Mesothelial cell of epicardium (in vitro differentiated cells): ENCODE data around the gene SYT9. TPM values are rescaled to one million over a fixed set of nuclear protein-coding genes. Genes with fewer than 3 reads are reported as not detected.

Source experiments
- DNase-seq, 2 experiments: peaks; one replicate each; pipeline ENCODE4 v3.0.0; 2021; ENCODE audit warnings: low spot score in 2 of 2; ENCODE audit not compliant: unreplicated experiment in 2 of 2
- H3K27ac Mint-ChIP-seq: 2 replicates; pipeline ENCODE4 v1.8.0; 2021; ENCODE audit warnings: mixed read lengths
- H3K27me3 Mint-ChIP-seq: 2 replicates; pipeline ENCODE4 v1.8.0; 2021; ENCODE audit warnings: low read depth, mixed read lengths
- H3K36me3 Mint-ChIP-seq: 2 replicates; pipeline ENCODE4 v1.8.0; 2021; ENCODE audit warnings: mixed read lengths
- H3K4me1 Mint-ChIP-seq: 2 replicates; pipeline ENCODE4 v1.8.0; 2021; ENCODE audit warnings: mixed read lengths
- H3K4me3 Mint-ChIP-seq: 2 replicates; pipeline ENCODE4 v1.8.0; 2021; ENCODE audit warnings: mild to moderate bottlenecking, moderate library complexity, mixed read lengths
- H3K9me3 Mint-ChIP-seq: 2 replicates; pipeline ENCODE4 v1.8.0; 2021; ENCODE audit warnings: mixed read lengths
- total RNA-seq: library from RNA; stranded (reverse); gene quantifications from 3 replicates; pipeline ENCODE4 v1.2.1, GENCODE V29; 2021
- TF ChIP-seq, protein P1 (sequence below): fragments of 200-600 bp; sonication (generic); IDR thresholded peaks from one replicate; pipeline ENCODE4 v1.5.0; 2021; ENCODE audit warnings: antibody characterized with exemption; ENCODE audit not compliant: unreplicated experiment

The SYT9 gene
- total RNA-seq, 1 donor from 2014 or later, result 3.7 TPM

DNA sequence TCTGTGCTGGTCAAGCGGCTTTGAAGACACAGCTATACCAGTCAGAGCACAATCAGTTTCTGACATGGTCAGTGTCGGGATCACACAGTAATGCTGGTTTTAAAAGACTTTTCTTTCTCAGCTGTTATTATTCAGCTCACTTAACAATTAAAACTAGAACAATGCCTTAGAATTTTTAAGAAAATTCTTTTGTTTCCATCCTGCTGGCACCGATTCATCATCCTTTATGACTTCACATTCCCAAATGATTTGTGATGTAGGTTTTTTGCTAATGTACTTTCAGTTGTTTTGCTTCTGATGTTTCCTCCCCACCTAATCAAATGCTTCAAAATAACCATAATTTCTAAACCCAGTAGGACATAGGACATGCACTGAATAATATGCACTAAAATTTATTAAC is 199.1 kb downstream of the SYT9 start:
- peak overlapping the region; percentile 57 for H3K27ac Mint-ChIP-seq
- H3K9me3 Mint-ChIP-seq, result no peaks in the 10 kb centered on the region
- peaks cover 44% of the 10 kb centered on the region for H3K4me1 Mint-ChIP-seq
- TF ChIP-seq, protein P1, sequence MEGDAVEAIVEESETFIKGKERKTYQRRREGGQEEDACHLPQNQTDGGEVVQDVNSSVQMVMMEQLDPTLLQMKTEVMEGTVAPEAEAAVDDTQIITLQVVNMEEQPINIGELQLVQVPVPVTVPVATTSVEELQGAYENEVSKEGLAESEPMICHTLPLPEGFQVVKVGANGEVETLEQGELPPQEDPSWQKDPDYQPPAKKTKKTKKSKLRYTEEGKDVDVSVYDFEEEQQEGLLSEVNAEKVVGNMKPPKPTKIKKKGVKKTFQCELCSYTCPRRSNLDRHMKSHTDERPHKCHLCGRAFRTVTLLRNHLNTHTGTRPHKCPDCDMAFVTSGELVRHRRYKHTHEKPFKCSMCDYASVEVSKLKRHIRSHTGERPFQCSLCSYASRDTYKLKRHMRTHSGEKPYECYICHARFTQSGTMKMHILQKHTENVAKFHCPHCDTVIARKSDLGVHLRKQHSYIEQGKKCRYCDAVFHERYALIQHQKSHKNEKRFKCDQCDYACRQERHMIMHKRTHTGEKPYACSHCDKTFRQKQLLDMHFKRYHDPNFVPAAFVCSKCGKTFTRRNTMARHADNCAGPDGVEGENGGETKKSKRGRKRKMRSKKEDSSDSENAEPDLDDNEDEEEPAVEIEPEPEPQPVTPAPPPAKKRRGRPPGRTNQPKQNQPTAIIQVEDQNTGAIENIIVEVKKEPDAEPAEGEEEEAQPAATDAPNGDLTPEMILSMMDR, result no peak
- no peaks in the 10 kb centered on the region for H3K36me3 Mint-ChIP-seq
- H3K4me3 Mint-ChIP-seq, result no peak overlapping the region
- no peak for DNase-seq
- no peaks in the 10 kb centered on the region for H3K27me3 Mint-ChIP-seq

DNA sequence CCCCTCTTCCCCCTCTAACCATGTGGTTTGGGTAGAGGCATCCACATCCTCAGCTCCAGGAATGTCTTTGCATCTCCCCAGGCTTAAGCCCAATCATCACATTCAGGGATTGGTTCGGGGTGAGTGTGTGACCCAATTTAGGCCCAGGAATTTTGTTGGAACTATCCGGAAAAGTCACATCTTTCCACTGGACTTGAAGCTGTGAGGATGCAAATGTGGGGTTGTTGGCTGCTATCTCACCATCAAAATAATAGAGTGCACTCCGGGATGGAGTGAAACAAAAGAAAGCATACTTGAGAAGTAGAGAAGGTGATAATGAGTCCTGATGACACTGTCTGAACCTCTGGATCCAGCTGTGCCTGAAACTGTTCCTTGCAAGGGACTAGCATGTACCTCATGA is 199.8 kb downstream of the SYT9 start:
- DNase-seq, result no peak
- H3K9me3 Mint-ChIP-seq, result no peaks in the 10 kb centered on the region
- TF ChIP-seq, protein P1, result no peak
- H3K4me1 Mint-ChIP-seq, result peaks cover 44% of the 10 kb centered on the region
- H3K27me3 Mint-ChIP-seq, result no peaks in the 10 kb centered on the region
- H3K27ac Mint-ChIP-seq, result peak overlapping the region; percentile 57
- H3K36me3 Mint-ChIP-seq, result no peaks in the 10 kb centered on the region
- H3K4me3 Mint-ChIP-seq, result no peak overlapping the region

DNA sequence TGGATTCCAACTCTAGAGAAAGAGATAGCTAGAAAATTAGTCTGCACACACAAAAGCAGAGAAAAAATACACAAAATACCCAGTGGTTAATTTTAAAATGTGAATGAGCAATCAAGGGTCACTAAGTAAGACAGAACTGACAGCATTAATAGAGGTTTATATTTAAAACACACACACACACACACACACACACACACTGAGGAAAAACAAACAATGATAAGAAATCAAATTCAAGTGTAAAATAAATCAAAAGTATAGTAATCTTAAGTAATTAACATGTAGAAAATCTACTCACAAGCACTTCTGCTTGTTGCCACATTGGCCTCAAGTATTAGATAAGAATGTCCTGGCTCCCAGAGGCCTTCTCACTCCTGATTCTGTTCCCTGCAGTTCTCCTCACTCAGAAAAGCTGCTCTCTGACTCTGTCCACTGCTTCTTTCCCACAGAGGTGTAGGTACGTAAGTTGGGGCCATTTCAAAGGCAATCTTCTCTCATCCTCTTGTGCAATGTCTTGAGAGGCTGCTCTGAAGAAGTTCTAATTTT is 200.3 kb downstream of the SYT9 start:
- TF ChIP-seq, protein P1, result no peak
- H3K27ac Mint-ChIP-seq, result peak overlapping the region; percentile 54
- H3K27me3 Mint-ChIP-seq, result no peaks in the 10 kb centered on the region
- H3K4me1 Mint-ChIP-seq, result peaks cover 48% of the 10 kb centered on the region
- H3K4me3 Mint-ChIP-seq, result no peak overlapping the region
- no peak for DNase-seq
- H3K36me3 Mint-ChIP-seq, result no peaks in the 10 kb centered on the region
- H3K9me3 Mint-ChIP-seq, result no peaks in the 10 kb centered on the region

DNA sequence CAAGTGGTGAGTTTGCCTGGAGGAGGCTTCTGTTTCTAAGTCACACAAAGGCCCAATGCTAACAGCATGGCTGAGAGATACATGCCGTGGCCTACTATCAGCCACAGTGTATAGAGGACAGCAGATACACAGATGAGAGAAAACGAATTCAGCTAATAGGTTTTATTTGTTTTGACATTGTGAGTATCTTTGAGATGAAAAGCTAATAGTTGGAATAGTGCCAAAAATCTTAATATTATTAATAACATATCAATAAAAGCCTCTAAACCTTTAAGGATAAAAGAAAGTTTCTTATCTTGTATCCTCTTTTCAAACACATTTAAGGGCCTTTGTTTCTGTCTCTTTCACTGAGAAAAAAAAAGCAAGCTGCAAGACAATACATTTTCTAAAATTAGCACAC is 203.2 kb downstream of the SYT9 start:
- H3K4me3 Mint-ChIP-seq, result no peak overlapping the region
- DNase-seq, result no peak
- no peak overlapping the region for H3K27ac Mint-ChIP-seq
- H3K9me3 Mint-ChIP-seq, result no peaks in the 10 kb centered on the region
- peaks cover 3% of the 10 kb centered on the region for H3K36me3 Mint-ChIP-seq
- TF ChIP-seq, protein P1, result no peak
- no peaks in the 10 kb centered on the region for H3K27me3 Mint-ChIP-seq
- peaks cover 31% of the 10 kb centered on the region for H3K4me1 Mint-ChIP-seq

DNA sequence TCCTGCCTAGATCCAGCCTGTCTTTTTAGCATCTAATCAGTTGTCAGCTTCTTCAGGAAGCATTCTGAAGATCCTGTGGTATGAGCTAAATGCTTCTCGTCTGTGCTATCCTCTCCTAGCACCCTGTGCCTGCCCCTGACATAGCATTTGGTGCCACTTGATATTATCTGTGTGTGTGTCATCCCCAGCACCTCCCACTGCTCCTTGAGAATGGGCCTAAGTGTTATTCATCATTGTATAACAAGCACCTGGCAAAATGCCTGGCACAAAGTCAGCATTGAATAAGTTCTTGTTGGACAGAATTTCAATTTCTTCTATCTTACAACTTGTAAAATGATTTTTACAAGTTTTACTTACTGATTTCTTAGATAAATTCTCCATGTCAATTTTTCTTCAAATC is 205.5 kb downstream of the SYT9 start:
- H3K36me3 Mint-ChIP-seq, result peaks cover 4% of the 10 kb centered on the region
- TF ChIP-seq, protein P1, result no peak
- H3K27ac Mint-ChIP-seq, result no peak overlapping the region
- no peaks in the 10 kb centered on the region for H3K9me3 Mint-ChIP-seq
- H3K4me3 Mint-ChIP-seq, result no peak overlapping the region
- no peak for DNase-seq
- peaks cover 10% of the 10 kb centered on the region for H3K4me1 Mint-ChIP-seq
- H3K27me3 Mint-ChIP-seq, result no peaks in the 10 kb centered on the region

DNA sequence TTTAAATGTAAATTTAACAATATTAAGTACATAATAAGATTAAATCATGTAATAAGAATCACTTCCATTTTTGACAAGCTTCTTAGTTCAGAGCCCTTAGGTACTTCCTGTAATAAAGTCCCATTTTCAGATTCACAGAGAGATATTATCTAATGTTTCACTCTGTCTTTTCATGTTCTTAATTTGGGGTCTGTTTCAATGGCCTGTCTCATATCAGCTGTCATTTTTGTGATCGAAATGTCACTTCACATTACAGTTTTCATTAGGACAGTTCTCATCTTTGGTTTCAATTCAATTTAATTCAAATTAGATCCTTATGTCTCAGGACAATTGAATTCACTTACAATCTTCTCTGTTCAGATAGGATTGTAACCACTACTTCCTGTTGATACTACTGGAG is 211.0 kb downstream of the SYT9 start:
- no peak overlapping the region for H3K4me3 Mint-ChIP-seq

More for the DNA sequence above, 211.0 kb downstream of the SYT9 start:
- DNase-seq, result no peak
- Mint-ChIP-seq H3K4me1 (peaks cover 5% of the 10 kb centered on the region), H3K9me3 (no peaks in the 10 kb centered on the region), H3K27ac (no peak overlapping the region), H3K36me3 (peaks cover 14% of the 10 kb centered on the region), H3K27me3 (no peaks in the 10 kb centered on the region)
- TF ChIP-seq, protein P1, result no peak
